OCI-LY7 (cell line): ENCODE results near the gene M1AP.

Source experiments
- CTCF ChIP-seq: fragments of 200-600 bp; sonication (generic); conservative IDR thresholded peaks from 2 replicates; pipeline ENCODE4 v1.5.1; 2014; ENCODE audit warnings: mild to moderate bottlenecking, antibody characterized with exemption, low read length, moderate library complexity, mixed read lengths
- EZH2phosphoT487 ChIP-seq: fragments of 200-600 bp; sonication (generic); IDR thresholded peaks from 2 replicates; pipeline ENCODE4 v1.6.1; 2018; ENCODE audit warnings: low read depth, borderline replicate concordance, mild to moderate bottlenecking, mixed run types, antibody characterized with exemption, low read length, moderate library complexity, mixed read lengths

GRCh38 chr2:74671479-74671878 lies 23.3 kb upstream of the M1AP start:
- TF ChIP-seq CTCF = no peak
- no peak for TF ChIP-seq EZH2phosphoT487
